HG03354 (cell line): ENCODE results near the gene SPATA31C1.
"Not testable (repeated sequence)": the region's sequence is repeated elsewhere in the genome, so short reads cannot be mapped to it uniquely, and the experiment has no call there.

Experiments used
- ATAC-seq: cut with Tn5 transposase; IDR thresholded peaks from one replicate; pipeline ENCODE4 v1.9.1; 2021; ENCODE audit warnings: mild to moderate bottlenecking; ENCODE audit not compliant: unreplicated experiment, poor library complexity, severe bottlenecking

The SPATA31C1 gene

GRCh38 chr9:87929152-87929551 is 11.4 kb downstream of the SPATA31C1 start:
- not testable (repeated sequence) for ATAC-seq

- not testable (repeated sequence) for ATAC-seq
Measured at GRCh38 chr9:87934444-87934843, 16.7 kb downstream of the SPATA31C1 start.

GRCh38 chr9:87937352-87937751 is 19.6 kb downstream of the SPATA31C1 start:
- not testable (repeated sequence) for ATAC-seq

GRCh38 chr9:87937918-87938317 is 20.2 kb downstream of the SPATA31C1 start:
- ATAC-seq = not testable (repeated sequence)

GRCh38 chr9:87938336-87938735 is 20.6 kb downstream of the SPATA31C1 start:
- ATAC-seq = not testable (repeated sequence)

GRCh38 chr9:87939096-87939495 is 21.3 kb downstream of the SPATA31C1 start:
- ATAC-seq = not testable (repeated sequence)

- no peak for ATAC-seq
Measured at GRCh38 chr9:87944096-87944495, 26.3 kb downstream of the SPATA31C1 start.

- no peak for ATAC-seq
Measured at GRCh38 chr9:87944682-87945081, 26.9 kb downstream of the SPATA31C1 start.

- ATAC-seq = no peak
Measured at GRCh38 chr9:87950296-87950695, 32.5 kb downstream of the SPATA31C1 start.

GRCh38 chr9:87950765-87951488 is 33.2 kb downstream of the SPATA31C1 start:
- no peak for ATAC-seq

- no peak for ATAC-seq
Measured at GRCh38 chr9:87954230-87954629, 36.5 kb downstream of the SPATA31C1 start.

GRCh38 chr9:87957839-87958238 is 40.1 kb downstream of the SPATA31C1 start:
- ATAC-seq = no peak

GRCh38 chr9:87958591-87958990 is 40.8 kb downstream of the SPATA31C1 start:
- no peak for ATAC-seq

GRCh38 chr9:87959916-87960581 is 42.3 kb downstream of the SPATA31C1 start:
- no peak for ATAC-seq

- ATAC-seq = no peak
Measured at GRCh38 chr9:87963770-87964169, 46.0 kb downstream of the SPATA31C1 start.

GRCh38 chr9:87964826-87965225 is 47.1 kb downstream of the SPATA31C1 start:
- ATAC-seq = no peak

- no peak for ATAC-seq
Measured at GRCh38 chr9:87968155-87968554, 50.4 kb downstream of the SPATA31C1 start.

GRCh38 chr9:87970602-87971001 is 52.8 kb downstream of the SPATA31C1 start:
- no peak for ATAC-seq

- ATAC-seq = no peak
Measured at GRCh38 chr9:87973122-87973521, 55.4 kb downstream of the SPATA31C1 start.
